PC-3 (cell line): Measurements from ENCODE around the gene FANCE. TPM values are rescaled to one million over a fixed set of nuclear protein-coding genes. Genes with fewer than 3 reads are reported as not detected.
A peak's percentile ranks its signal among the peaks of the same experiment; 100 is the strongest.

Experiments
- ATAC-seq: fragments of 200-7000 bp; cut with Tn5 transposase; 2 replicates; pipeline ENCODE4 v1.9.1; 2020; ENCODE audit warnings: mild to moderate bottlenecking, moderate library complexity
- BruUV-seq: library from RNA; stranded (reverse); fragments of 400-500 nt; replicated peaks from 2 replicates; lab custom pipeline; 2021; lab: Mats Ljungman, UMichigan
- CTCF ChIA-PET: fragments of 300-600 bp; sonication (Branson Sonifier 250); formaldehyde crosslinking; loops from one replicate; lab custom pipeline; 2022; ENCODE audit warnings: antibody characterized with exemption; lab: Charles Lee
- POLR2A ChIA-PET: fragments of 300-600 bp; sonication (Branson Sonifier 250); formaldehyde crosslinking; loops from one replicate; lab custom pipeline; 2022; ENCODE audit warnings: antibody characterized with exemption; ENCODE audit not compliant: unreplicated experiment; lab: Charles Lee
- DNase-seq: peaks from one replicate; pipeline ENCODE4 v3.0.0-alpha.2; 2015
- H2AFZ ChIP-seq: fragments of 300-600 bp; sonication (generic); 2 replicates; pipeline ENCODE4 v1.6.0; 2016; ENCODE audit warnings: antibody characterized with exemption, low read length
- H3F3A ChIP-seq: fragments of 300-600 bp; sonication (generic); one replicate; pipeline ENCODE4 v1.6.0; 2017; ENCODE audit warnings: antibody characterized with exemption, low read length, control low read depth, mild to moderate bottlenecking; ENCODE audit not compliant: unreplicated experiment
- H3K27ac ChIP-seq: fragments of 300-600 bp; sonication (generic); 2 replicates; pipeline ENCODE4 v1.5.1; 2016; ENCODE audit warnings: mild to moderate bottlenecking, low read length
- H3K27me3 ChIP-seq: fragments of 300-600 bp; sonication (generic); 2 replicates; pipeline ENCODE4 v1.6.1; 2016; ENCODE audit warnings: low read length, mixed read lengths
- H3K36me3 ChIP-seq: fragments of 300-600 bp; sonication (generic); 2 replicates; pipeline ENCODE4 v1.6.1; 2016; ENCODE audit warnings: low read depth, mixed run types, low read length, mixed read lengths
- H3K4me1 ChIP-seq: fragments of 300-600 bp; sonication (generic); 2 replicates; pipeline ENCODE4 v1.5.1; 2016; ENCODE audit warnings: low read length; ENCODE audit not compliant: insufficient read depth
- H3K4me2 ChIP-seq: fragments of 300-600 bp; sonication (generic); 2 replicates; pipeline ENCODE4 v1.6.0; 2016; ENCODE audit warnings: low read length
- H3K4me3 ChIP-seq: fragments of 300-600 bp; sonication (generic); 2 replicates; pipeline ENCODE4 v1.5.1; 2016; ENCODE audit warnings: mild to moderate bottlenecking, low read length, mixed read lengths
- H3K79me2 ChIP-seq: fragments of 300-600 bp; sonication (generic); 2 replicates; pipeline ENCODE4 v1.6.1; 2017; ENCODE audit warnings: low read length, mixed read lengths
- H3K9ac ChIP-seq: fragments of 300-600 bp; sonication (generic); 2 replicates; pipeline ENCODE4 v1.6.0; 2016; ENCODE audit warnings: mild to moderate bottlenecking, low read length
- H3K9me2 ChIP-seq: fragments of 300-600 bp; sonication (generic); replicated peaks from 2 replicates; pipeline ENCODE4 v1.6.1; 2016; ENCODE audit warnings: mixed run types, low read length, mixed read lengths
- H3K9me3 ChIP-seq: fragments of 300-600 bp; sonication (generic); 2 replicates; pipeline ENCODE4 v1.6.1; 2016; ENCODE audit warnings: low read length, mixed read lengths
- H4K20me1 ChIP-seq: fragments of 300-600 bp; sonication (generic); 2 replicates; pipeline ENCODE4 v1.6.1; 2016; ENCODE audit warnings: low read length, mixed read lengths
- CTCF ChIP-seq: fragments of 300-600 bp; sonication (generic); conservative IDR thresholded peaks from 2 replicates; pipeline ENCODE4 v1.5.1; 2017; ENCODE audit warnings: antibody characterized with exemption, low read depth, mild to moderate bottlenecking, low read length
- EZH2 ChIP-seq: fragments of 300-600 bp; sonication (generic); IDR thresholded peaks from one replicate; pipeline ENCODE4 v1.6.1; 2017; ENCODE audit warnings: antibody characterized with exemption, mild to moderate bottlenecking, low read length; ENCODE audit not compliant: unreplicated experiment
- EZH2phosphoT487 ChIP-seq: fragments of 300-600 bp; sonication (generic); IDR thresholded peaks from 2 replicates; pipeline ENCODE4 v1.6.1; 2018; ENCODE audit warnings: mild to moderate bottlenecking, antibody characterized with exemption, low read length, borderline replicate concordance
- intact Hi-C: fragments of 100-400 bp; cut with micrococcal nuclease; formaldehyde crosslinking; loops from 2 replicates; pipeline ENCODE4 v1.9.0; 2023
- total RNA-seq: library from RNA; depleted of rRNA; stranded (reverse); fragments of >200 nt; gene quantifications from 2 replicates; pipeline ENCODE4 v1.2.3, GENCODE V29; 2014

The FANCE gene
- total RNA-seq, 1 experiment from 2014 or later, result 13.8 TPM

- Histone ChIP-seq H4K20me1 (no peaks in the 10 kb centered on the region), H3K27me3 (no peaks in the 10 kb centered on the region), H3K36me3 (no peaks in the 10 kb centered on the region), H3K4me3 (peak overlapping the region; percentile 53; the same call in 1 of the 2 replicates), H3K9me2 (no peaks in the 10 kb centered on the region), H3K9me3 (no peaks in the 10 kb centered on the region), H2AFZ (peak overlapping the region; percentile 72), H3K9ac (peak overlapping the region; percentile 74), H3K4me2 (peak overlapping the region; percentile 81), H3F3A (no peaks in the 10 kb centered on the region), H3K27ac (peak overlapping the region; percentile 90), H3K4me1 (peaks cover 39% of the 10 kb centered on the region), H3K79me2 (peaks cover 10% of the 10 kb centered on the region)
- BruUV-seq, result no TSS peak
- ChIA-PET CTCF (no interaction called here), POLR2A (interaction anchor here (0.7 kb wide), 1 partner anchor 1879 kb away, joined by 3 read pairs; no protein-coding TSS in a partner anchor)
- no peak for TF ChIP-seq CTCF
- no peak for TF ChIP-seq EZH2
- TF ChIP-seq EZH2phosphoT487, result no peak
- intact Hi-C loops, result no loop called here
- ATAC-seq (peak; percentile 26), DNase-seq (peak; percentile 81)
Observed at GRCh38 chr6:35486005-35486925, 34.1 kb downstream of the FANCE start.

GRCh38 chr6:35487658-35488516 lies 35.7 kb downstream of the FANCE start:
- no peak overlapping the region; the same call in 1 of the 2 replicates for H3K4me3 ChIP-seq
- no peak for TF ChIP-seq CTCF
- TF ChIP-seq EZH2phosphoT487, result no peak
- TF ChIP-seq EZH2, result no peak
- DNase-seq, result peak; percentile 48
- H2AFZ ChIP-seq, result peak overlapping the region; percentile 41
- H3K27ac ChIP-seq, result peak overlapping the region; percentile 62
- H3F3A ChIP-seq, result no peaks in the 10 kb centered on the region
- ATAC-seq, result peak; percentile 23
- H3K36me3 ChIP-seq, result no peaks in the 10 kb centered on the region
- H3K4me2 ChIP-seq, result peak overlapping the region; percentile 60
- H3K4me1 ChIP-seq, result peaks cover 48% of the 10 kb centered on the region
- BruUV-seq, result no TSS peak
- no peaks in the 10 kb centered on the region for H3K9me2 ChIP-seq
- intact Hi-C loops, result no loop called here
- H3K9me3 ChIP-seq, result no peaks in the 10 kb centered on the region
- no peaks in the 10 kb centered on the region for H3K27me3 ChIP-seq
- no peak overlapping the region for H3K9ac ChIP-seq
- peaks cover 16% of the 10 kb centered on the region for H3K79me2 ChIP-seq
- ChIA-PET POLR2A (no interaction called here), CTCF (no interaction called here)
- H4K20me1 ChIP-seq, result no peaks in the 10 kb centered on the region
